ENCODE results near the gene CCNK.

The CCNK gene

DNA sequence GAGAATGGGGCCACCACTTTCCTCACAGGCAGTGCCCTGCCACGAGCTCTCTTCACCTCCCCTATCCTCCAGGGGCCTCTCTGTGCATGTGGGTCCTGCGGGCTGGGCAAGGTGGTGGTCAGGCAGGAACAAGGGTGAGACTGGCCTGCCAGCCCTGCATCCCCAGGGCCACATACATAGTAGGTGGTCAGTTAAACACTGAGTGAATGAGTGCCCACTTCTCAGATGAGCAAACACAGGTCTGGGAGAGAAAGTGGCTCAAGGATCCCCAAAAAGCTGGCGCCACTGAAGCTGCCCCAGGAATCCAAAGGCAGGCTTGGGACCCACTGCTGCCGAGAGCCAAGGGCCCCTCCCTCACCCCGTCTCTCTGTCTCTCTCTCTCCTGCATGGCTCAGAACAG, 51.1 kb downstream of the CCNK start:
- TF ChIP-seq, protein P1, sequence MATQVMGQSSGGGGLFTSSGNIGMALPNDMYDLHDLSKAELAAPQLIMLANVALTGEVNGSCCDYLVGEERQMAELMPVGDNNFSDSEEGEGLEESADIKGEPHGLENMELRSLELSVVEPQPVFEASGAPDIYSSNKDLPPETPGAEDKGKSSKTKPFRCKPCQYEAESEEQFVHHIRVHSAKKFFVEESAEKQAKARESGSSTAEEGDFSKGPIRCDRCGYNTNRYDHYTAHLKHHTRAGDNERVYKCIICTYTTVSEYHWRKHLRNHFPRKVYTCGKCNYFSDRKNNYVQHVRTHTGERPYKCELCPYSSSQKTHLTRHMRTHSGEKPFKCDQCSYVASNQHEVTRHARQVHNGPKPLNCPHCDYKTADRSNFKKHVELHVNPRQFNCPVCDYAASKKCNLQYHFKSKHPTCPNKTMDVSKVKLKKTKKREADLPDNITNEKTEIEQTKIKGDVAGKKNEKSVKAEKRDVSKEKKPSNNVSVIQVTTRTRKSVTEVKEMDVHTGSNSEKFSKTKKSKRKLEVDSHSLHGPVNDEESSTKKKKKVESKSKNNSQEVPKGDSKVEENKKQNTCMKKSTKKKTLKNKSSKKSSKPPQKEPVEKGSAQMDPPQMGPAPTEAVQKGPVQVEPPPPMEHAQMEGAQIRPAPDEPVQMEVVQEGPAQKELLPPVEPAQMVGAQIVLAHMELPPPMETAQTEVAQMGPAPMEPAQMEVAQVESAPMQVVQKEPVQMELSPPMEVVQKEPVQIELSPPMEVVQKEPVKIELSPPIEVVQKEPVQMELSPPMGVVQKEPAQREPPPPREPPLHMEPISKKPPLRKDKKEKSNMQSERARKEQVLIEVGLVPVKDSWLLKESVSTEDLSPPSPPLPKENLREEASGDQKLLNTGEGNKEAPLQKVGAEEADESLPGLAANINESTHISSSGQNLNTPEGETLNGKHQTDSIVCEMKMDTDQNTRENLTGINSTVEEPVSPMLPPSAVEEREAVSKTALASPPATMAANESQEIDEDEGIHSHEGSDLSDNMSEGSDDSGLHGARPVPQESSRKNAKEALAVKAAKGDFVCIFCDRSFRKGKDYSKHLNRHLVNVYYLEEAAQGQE (IDR thresholded peaks at IDR 0.05; ENCODE audit: insufficient read depth in 1 of 2, low read depth in 2 of 2, low read length in 2 of 2) = no peak
- TF ChIP-seq POLR2AphosphoS5 (IDR thresholded peaks at IDR 0.05; ENCODE audit: low read depth, low read length) (no peak), TAF1 (IDR thresholded peaks at IDR 0.05; ENCODE audit: borderline replicate concordance, insufficient read depth, low read length) (no peak), SIN3A (IDR thresholded peaks at IDR 0.05; ENCODE audit: borderline replicate concordance, insufficient read depth, low read length) (no peak), FOXP2 (optimal IDR thresholded peaks at IDR 0.05; ENCODE audit: borderline replicate concordance, extremely low read depth, extremely low read length, insufficient read depth) (no peak)

DNA sequence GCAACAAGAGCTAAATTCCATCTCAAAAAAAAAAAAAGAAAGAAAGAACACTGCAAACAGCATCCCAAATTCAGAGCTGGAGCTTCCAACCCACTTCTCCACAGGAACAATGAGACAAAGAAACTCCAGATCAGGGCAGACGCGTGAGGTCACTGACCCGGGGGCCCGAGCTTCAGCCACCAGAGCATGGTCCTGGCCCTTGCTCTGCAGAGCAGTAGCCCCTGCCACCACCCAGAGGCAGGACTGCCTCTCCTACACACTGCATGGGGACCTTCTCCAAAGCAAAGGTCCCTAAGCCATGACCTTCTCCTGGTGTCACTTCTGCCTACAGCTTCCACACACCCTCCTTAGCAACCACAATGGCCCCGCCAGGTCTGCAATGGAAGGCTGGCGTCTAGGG, 53.1 kb downstream of the CCNK start:
- no peak for TF ChIP-seq FOXP2 (optimal IDR thresholded peaks at IDR 0.05; ENCODE audit: borderline replicate concordance, extremely low read depth, extremely low read length, insufficient read depth)
- TF ChIP-seq POLR2AphosphoS5 (IDR thresholded peaks at IDR 0.05; ENCODE audit: low read depth, low read length) = no peak
- TF ChIP-seq TAF1 (IDR thresholded peaks at IDR 0.05; ENCODE audit: borderline replicate concordance, insufficient read depth, low read length) = no peak

DNA sequence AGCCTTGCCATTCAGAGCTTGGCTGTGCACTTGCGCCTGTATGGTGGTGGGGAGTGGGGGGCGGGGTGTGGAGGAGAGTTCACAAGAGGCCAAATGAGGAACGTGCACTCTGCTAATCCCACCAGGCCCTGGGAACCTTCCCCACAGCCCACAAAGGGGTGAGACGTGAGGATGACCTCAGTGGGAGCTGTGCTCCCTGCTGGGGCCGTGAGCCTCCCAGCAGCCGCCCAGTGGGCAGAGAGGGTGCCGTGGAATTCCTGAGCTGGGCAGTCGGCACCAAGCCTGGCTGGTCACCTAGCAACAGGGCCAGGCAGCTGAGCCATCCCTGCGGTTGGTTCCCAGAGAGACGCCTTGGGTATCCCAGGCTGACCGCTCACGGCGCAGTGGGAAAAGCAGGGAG, 53.7 kb downstream of the CCNK start:
- TF ChIP-seq SIN3A (IDR thresholded peaks at IDR 0.05; ENCODE audit: borderline replicate concordance, insufficient read depth, low read length) = no peak
- TF ChIP-seq TAF1 (IDR thresholded peaks at IDR 0.05; ENCODE audit: borderline replicate concordance, insufficient read depth, low read length) = no peak

DNA sequence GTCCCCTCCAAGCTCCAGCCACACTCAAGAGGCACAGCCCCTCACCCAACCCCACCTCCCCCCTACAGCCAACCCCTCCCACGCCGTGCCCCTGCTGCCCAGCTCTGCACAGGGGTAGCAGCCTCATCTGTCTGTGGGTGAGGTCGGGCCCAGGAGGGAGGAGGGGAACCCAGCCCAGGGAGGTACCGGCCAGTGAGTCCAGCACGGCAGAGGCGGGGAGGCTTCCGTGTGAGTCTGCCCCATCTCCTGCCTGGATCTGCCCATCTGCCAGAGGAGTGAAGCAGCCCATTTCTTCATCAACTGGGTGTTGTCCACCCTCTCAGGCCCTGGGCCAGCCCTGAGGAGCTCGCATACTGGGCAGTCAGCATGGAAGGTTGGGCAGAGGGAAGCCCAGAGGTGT, 54.2 kb downstream of the CCNK start:
- TF ChIP-seq POLR2AphosphoS5 (IDR thresholded peaks at IDR 0.05; ENCODE audit: low read depth, low read length) (no peak), SIN3A (IDR thresholded peaks at IDR 0.05; ENCODE audit: borderline replicate concordance, insufficient read depth, low read length) (no peak), TAF1 (IDR thresholded peaks at IDR 0.05; ENCODE audit: borderline replicate concordance, insufficient read depth, low read length) (no peak)
- TF ChIP-seq, protein P1 (IDR thresholded peaks at IDR 0.05; ENCODE audit: insufficient read depth in 1 of 2, low read depth in 2 of 2, low read length in 2 of 2) = no peak

DNA sequence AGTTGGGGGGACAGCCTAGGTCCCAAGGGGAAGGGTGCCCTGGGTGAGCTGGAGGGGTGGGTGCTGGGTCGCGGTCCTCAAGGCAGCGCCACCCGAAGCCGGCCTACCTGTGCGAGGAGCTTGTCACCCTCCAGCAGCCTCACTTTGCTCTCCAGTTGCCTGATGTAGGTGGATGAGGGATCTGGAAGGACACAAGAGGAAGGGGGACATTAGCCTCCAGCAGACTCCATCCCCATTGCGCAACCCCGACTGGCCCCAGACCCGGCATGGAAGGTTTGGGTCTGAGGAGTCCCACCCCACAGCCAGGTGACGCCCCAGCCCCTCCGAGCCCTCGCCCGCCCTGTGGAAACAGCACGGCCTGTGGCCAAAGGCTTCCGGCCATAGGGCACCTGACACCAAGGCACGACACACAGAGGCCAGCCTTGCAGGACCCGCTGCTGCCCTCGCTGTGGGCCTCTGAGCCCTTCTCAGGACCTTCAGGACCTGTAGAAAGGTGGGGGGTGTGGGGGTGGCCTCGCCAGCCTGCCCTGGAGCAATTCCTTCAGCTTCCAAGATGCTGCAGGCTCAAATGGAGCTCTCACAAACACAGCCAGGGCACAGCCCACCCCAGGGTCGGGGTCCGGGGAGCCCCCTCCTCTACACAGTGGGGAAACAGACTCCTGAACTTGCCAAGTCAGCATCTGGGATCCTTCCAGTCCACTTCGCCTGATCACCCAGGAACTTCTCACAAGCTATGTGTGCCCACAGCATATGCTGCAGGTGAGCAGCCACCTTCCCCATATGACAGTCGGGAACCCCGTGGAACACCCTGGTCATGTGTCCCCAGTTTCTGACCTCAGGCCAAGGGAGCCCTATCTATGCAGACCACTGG, 54.9 kb downstream of the CCNK start:
- TF ChIP-seq FOXP2 (optimal IDR thresholded peaks at IDR 0.05; ENCODE audit: borderline replicate concordance, extremely low read depth, extremely low read length, insufficient read depth) (no peak), POLR2AphosphoS5 (IDR thresholded peaks at IDR 0.05; ENCODE audit: low read depth, low read length) (no peak)
- TF ChIP-seq, protein P1 (IDR thresholded peaks at IDR 0.05; ENCODE audit: insufficient read depth in 1 of 2, low read depth in 2 of 2, low read length in 2 of 2) = no peak

DNA sequence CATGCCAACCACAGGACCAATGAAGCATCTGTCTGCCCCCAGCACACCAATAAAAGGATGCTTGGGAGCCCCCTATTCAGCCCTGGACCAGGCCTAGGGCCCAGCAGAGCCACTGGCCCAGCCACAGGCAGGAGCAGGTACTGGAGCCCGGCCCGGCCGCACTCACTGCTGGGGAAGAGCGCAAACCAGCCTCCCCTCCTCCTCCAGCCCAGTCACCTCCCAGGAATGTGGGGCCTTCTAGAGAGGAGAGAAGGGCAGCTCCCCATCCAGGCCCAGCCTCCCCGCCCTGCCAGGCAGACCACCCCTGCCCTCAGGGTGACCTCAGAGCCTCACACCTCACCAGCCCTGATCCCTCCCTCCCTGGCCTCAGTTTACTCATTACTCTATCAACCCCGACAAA, 56.2 kb downstream of the CCNK start:
- TF ChIP-seq SIN3A (IDR thresholded peaks at IDR 0.05; ENCODE audit: borderline replicate concordance, insufficient read depth, low read length) (no peak), POLR2AphosphoS5 (IDR thresholded peaks at IDR 0.05; ENCODE audit: low read depth, low read length) (no peak), TAF1 (IDR thresholded peaks at IDR 0.05; ENCODE audit: borderline replicate concordance, insufficient read depth, low read length) (no peak), FOXP2 (optimal IDR thresholded peaks at IDR 0.05; ENCODE audit: borderline replicate concordance, extremely low read depth, extremely low read length, insufficient read depth) (no peak)
- TF ChIP-seq, protein P1 (IDR thresholded peaks at IDR 0.05; ENCODE audit: insufficient read depth in 1 of 2, low read depth in 2 of 2, low read length in 2 of 2) = no peak

Measured in PFSK-1 (cell line).